ENCODE measurements around the gene EPB41L4B. TPM values are rescaled to one million over a fixed set of nuclear protein-coding genes. Genes with fewer than 3 reads are reported as not detected.

EPB41L4B gene
- total and polyA plus RNA-seq, 2 donors from 2014 or later: 6.5 to 7.7 TPM

DNA sequence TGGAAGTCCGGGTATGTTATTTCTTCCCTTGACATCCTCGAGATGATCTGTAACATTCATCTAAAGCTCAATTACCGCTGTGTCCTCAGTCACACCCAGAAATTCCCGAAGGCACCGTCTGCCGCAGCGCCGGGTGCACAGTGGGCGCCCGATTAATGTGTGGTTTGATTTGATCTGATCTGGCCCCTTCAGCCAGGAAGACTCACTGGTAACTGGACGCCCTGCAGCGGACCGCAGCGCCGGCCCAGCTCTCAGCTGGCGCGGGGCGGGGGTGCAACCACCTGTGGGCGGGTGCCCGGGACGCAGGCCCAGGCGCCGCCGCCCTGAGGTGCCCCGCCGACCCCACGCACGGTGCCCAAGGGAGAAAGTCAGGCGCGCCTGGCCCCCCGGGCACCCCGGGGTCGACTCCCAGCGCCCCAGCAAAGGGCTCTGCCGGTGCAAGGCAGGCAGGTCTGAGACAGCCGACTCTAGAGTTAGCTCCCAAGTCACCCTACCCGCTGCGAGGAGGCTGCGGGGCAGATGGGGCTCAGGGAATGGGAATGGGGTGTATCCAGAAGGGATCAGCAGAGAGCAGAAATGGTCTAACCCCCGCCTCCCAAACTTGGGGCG, 1.7 kb downstream of the EPB41L4B start:
- no peak overlapping the region for H3K9ac ChIP-seq (ENCODE audit: low read length in 3 of 3)
- TF ChIP-seq, protein P1, sequence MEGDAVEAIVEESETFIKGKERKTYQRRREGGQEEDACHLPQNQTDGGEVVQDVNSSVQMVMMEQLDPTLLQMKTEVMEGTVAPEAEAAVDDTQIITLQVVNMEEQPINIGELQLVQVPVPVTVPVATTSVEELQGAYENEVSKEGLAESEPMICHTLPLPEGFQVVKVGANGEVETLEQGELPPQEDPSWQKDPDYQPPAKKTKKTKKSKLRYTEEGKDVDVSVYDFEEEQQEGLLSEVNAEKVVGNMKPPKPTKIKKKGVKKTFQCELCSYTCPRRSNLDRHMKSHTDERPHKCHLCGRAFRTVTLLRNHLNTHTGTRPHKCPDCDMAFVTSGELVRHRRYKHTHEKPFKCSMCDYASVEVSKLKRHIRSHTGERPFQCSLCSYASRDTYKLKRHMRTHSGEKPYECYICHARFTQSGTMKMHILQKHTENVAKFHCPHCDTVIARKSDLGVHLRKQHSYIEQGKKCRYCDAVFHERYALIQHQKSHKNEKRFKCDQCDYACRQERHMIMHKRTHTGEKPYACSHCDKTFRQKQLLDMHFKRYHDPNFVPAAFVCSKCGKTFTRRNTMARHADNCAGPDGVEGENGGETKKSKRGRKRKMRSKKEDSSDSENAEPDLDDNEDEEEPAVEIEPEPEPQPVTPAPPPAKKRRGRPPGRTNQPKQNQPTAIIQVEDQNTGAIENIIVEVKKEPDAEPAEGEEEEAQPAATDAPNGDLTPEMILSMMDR (IDR thresholded peaks at IDR 0.05; ENCODE audit: borderline replicate concordance, extremely low read depth, insufficient read depth): no peak
- H3K4me1 ChIP-seq (ENCODE audit: control insufficient read depth in 2 of 3, insufficient read depth in 2 of 3, low read depth in 1 of 3, low read length in 3 of 3): peaks cover 2 to 4% (median 3%) of the 10 kb centered on the region in 3 donors
- DNase-seq (peak in 2 of 5 donors; percentile 47 to 62), FAIRE-seq (no peak)
- no peaks in the 10 kb centered on the region for H3K9me3 ChIP-seq (ENCODE audit: control insufficient read depth in 2 of 3, insufficient read depth in 1 of 3, low read length in 3 of 3)
- peak overlapping the region; percentile 3 to 11 for H3K27ac ChIP-seq (ENCODE audit: low read depth in 2 of 2, low read length in 2 of 2)
- H3K36me3 ChIP-seq (ENCODE audit: control insufficient read depth in 2 of 3, insufficient read depth in 3 of 3, low read length in 3 of 3): no peaks in the 10 kb centered on the region
- peak overlapping the region in 1 of 3 donors; percentile 40 for H3K4me3 ChIP-seq (ENCODE audit: low read length in 3 of 3)
- no peaks in the 10 kb centered on the region for H3K27me3 ChIP-seq (ENCODE audit: control insufficient read depth, insufficient read depth, low read length)
- intact Hi-C loops (cut with DNase I): loop anchor here (10.0 kb wide), 1 partner anchor 74 kb away; no protein-coding TSS in a partner anchor

DNA sequence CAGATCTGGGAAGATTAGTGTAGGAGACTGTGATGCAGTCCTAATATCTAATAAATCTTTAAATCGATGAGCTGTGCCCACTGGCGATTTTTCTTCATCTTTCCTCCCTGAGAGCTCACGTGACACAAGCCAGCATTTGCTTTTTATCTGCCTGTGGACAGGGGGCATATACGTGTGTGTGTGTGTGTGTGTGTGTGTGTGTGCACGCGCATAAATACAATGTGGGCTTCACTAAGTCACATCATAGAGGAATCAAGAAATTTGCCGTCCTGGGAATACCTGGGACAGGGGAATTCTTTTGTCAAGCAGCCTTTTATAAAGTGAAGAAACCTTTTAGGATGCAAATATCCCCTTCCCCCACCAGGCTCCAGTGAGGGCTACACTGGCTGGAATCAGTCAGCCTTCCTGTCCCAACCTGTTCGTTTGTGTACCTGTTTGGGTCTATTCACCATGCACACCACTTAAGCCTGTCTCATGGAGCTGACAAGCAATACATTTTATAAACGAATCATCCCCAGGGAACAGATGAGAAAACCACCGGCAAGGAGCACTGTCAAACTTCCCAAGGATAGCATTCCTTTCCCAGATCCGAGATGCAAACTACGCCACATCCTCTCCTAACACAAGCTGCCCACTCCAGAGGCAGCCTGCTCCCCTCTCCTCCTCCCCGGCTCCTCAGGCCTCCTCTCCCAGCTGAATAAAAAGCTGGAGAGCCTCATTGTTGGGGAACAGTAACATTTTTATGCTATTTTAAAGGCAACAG, 2.7 kb downstream of the EPB41L4B start:
- TF ChIP-seq, protein P1 (IDR thresholded peaks at IDR 0.05; ENCODE audit: borderline replicate concordance, extremely low read depth, insufficient read depth): no peak
- FAIRE-seq (no peak), DNase-seq (no peak)
- no peaks in the 10 kb centered on the region for H3K27me3 ChIP-seq (ENCODE audit: control insufficient read depth, insufficient read depth, low read length)
- no peak overlapping the region for H3K4me3 ChIP-seq (ENCODE audit: low read length in 3 of 3)
- intact Hi-C loops (cut with DNase I): loop anchor here (10.0 kb wide), 1 partner anchor 73 kb away; no protein-coding TSS in a partner anchor
- H3K36me3 ChIP-seq (ENCODE audit: control insufficient read depth in 2 of 3, insufficient read depth in 3 of 3, low read length in 3 of 3): no peaks in the 10 kb centered on the region
- no peak overlapping the region for H3K27ac ChIP-seq (ENCODE audit: low read depth in 2 of 2, low read length in 2 of 2)
- H3K4me1 ChIP-seq (ENCODE audit: control insufficient read depth in 2 of 3, insufficient read depth in 2 of 3, low read depth in 1 of 3, low read length in 3 of 3): peaks cover 2 to 8% (median 3%) of the 10 kb centered on the region in 3 donors
- H3K9me3 ChIP-seq (ENCODE audit: control insufficient read depth in 2 of 3, insufficient read depth in 1 of 3, low read length in 3 of 3): no peaks in the 10 kb centered on the region
- H3K9ac ChIP-seq (ENCODE audit: low read length in 3 of 3): no peak overlapping the region

DNA sequence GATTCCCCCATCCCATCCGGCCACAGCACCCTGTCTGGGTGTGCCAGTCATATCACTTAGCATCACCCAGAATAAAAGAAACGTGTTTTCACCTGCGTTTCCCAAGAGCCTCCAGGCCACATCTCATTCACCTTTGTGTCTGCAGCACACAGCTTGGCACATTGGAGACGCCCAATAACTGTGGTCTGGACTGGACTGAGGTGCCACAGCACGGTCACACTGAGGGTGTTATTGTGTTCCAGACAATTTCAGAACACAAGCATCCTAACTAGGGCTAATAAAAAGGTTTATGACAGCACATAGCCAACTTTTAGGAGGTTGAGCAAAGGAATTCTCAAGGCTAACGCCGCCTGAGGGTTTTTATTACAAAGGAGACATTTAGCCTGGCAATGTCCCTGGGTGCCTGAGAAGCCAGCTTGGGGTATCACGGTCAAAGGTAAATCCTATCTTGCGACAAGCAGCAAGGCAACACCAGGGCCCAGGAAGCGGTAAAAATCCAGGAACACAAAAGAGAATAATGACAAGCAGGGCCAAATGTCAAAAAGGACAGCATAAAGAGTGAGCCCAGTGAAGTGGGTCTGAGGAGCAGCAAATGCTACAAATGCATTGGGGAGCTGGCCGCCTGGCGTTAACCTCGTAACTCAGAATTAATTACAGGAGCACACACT, 3.4 kb downstream of the EPB41L4B start:
- intact Hi-C loops (cut with DNase I): loop anchor here (10.0 kb wide), 1 partner anchor 73 kb away; no protein-coding TSS in a partner anchor
- TF ChIP-seq, protein P1 (IDR thresholded peaks at IDR 0.05; ENCODE audit: borderline replicate concordance, extremely low read depth, insufficient read depth): no peak
- FAIRE-seq (no peak), DNase-seq (peak in 4 of 5 donors; percentile 43 to 64 (median 57))
- Histone ChIP-seq H3K36me3 (ENCODE audit: control insufficient read depth in 2 of 3, insufficient read depth in 3 of 3, low read length in 3 of 3) (no peaks in the 10 kb centered on the region), H3K9me3 (ENCODE audit: control insufficient read depth in 2 of 3, insufficient read depth in 1 of 3, low read length in 3 of 3) (no peaks in the 10 kb centered on the region), H3K27me3 (ENCODE audit: control insufficient read depth, insufficient read depth, low read length) (no peaks in the 10 kb centered on the region), H3K4me1 (ENCODE audit: control insufficient read depth in 2 of 3, insufficient read depth in 2 of 3, low read depth in 1 of 3, low read length in 3 of 3) (peaks cover 3 to 8% (median 7%) of the 10 kb centered on the region in 3 donors), H3K9ac (ENCODE audit: low read length in 3 of 3) (no peak overlapping the region), H3K4me3 (ENCODE audit: low read length in 3 of 3) (no peak overlapping the region), H3K27ac (ENCODE audit: low read depth in 2 of 2, low read length in 2 of 2) (peak overlapping the region in 1 of 2 donors; percentile 13)

All from kidney (tissue), 14 donors.